HepG2 (cell line): ENCODE data around the gene FERMT2. TPM values are rescaled to one million over a fixed set of nuclear protein-coding genes. Genes with fewer than 3 reads are reported as not detected.
A peak's percentile ranks its signal among the peaks of the same experiment; 100 is the strongest.

Experiments
- CAMTA2 ChIP-seq: sonication (generic); formaldehyde crosslinking; IDR thresholded peaks from 2 replicates; pipeline ENCODE4 v1.4.0; 2020; ENCODE audit warnings: mild to moderate bottlenecking, missing genetic modification reagents, borderline replicate concordance
- CHD2 ChIP-seq: IDR thresholded peaks from 2 replicates; pipeline ENCODE4 v1.6.1; 2011; ENCODE audit warnings: low read depth, low read length, improper control_type of control experiment
- EEA1 ChIP-seq: sonication (generic); formaldehyde crosslinking; IDR thresholded peaks from 2 replicates; pipeline ENCODE4 v1.5.1; 2020; ENCODE audit warnings: mild to moderate bottlenecking, missing genetic modification reagents, borderline replicate concordance
- GATA4 ChIP-seq: sonication (generic); IDR thresholded peaks from 2 replicates; pipeline ENCODE4 v1.6.1; 2016; ENCODE audit warnings: antibody characterized with exemption, low read depth, borderline replicate concordance
- HNF1A ChIP-seq, 2 experiments: sonication (generic) in 1 of 2; formaldehyde crosslinking in 1 of 2; IDR thresholded peaks; 2 replicates each; pipeline versions ENCODE4 v1.4.0 to v1.6.1; 2016 to 2020; ENCODE audit warnings: borderline replicate concordance in 1 of 2, low read depth in 1 of 2, mild to moderate bottlenecking in 1 of 2, missing genetic modification reagents in 1 of 2
- IKZF4 ChIP-seq: sonication (generic); formaldehyde crosslinking; IDR thresholded peaks from 2 replicates; pipeline ENCODE4 v1.5.1; 2020; ENCODE audit warnings: borderline replicate concordance, mild to moderate bottlenecking, low read depth, missing genetic modification reagents; ENCODE audit errors: not compliant biosample characterization
- IRF1 ChIP-seq: sonication (generic); formaldehyde crosslinking; IDR thresholded peaks from 2 replicates; pipeline ENCODE4 v1.4.0; 2020; ENCODE audit warnings: low read depth, mild to moderate bottlenecking, missing genetic modification reagents
- JARID2 ChIP-seq: sonication (generic); formaldehyde crosslinking; IDR thresholded peaks from 2 replicates; pipeline ENCODE4 v1.8.1; 2023; ENCODE audit warnings: missing genetic modification reagents, inconsistent platforms; ENCODE audit not compliant: insufficient replicate concordance
- NFYB ChIP-seq: sonication (generic); formaldehyde crosslinking; IDR thresholded peaks from 2 replicates; pipeline ENCODE4 v1.4.0; 2020; ENCODE audit warnings: missing genetic modification reagents
- SMYD3 ChIP-seq: sonication (generic); formaldehyde crosslinking; IDR thresholded peaks from 2 replicates; pipeline ENCODE4 v1.8.1; 2023; ENCODE audit warnings: mild to moderate bottlenecking, missing genetic modification reagents
- SP5 ChIP-seq: IDR thresholded peaks from 2 replicates; pipeline ENCODE4 v1.6.1; 2016; ENCODE audit warnings: low read depth, borderline replicate concordance
- TBL1XR1 ChIP-seq: fragments of 150-350 bp; IDR thresholded peaks from 2 replicates; pipeline ENCODE4 v1.6.1; 2014; ENCODE audit warnings: borderline replicate concordance, low read length; ENCODE audit not compliant: partially characterized antibody
- U2AF1 ChIP-seq: fragments of 200-400 bp; formaldehyde crosslinking; optimal IDR thresholded peaks from 2 replicates; pipeline ENCODE3; 2017; ENCODE audit warnings: mild to moderate bottlenecking, low read depth, low read length
- ZNF598 ChIP-seq: sonication (generic); formaldehyde crosslinking; IDR thresholded peaks from 2 replicates; pipeline ENCODE4 v1.5.1; 2020; ENCODE audit warnings: mild to moderate bottlenecking, missing genetic modification reagents, borderline replicate concordance
- polyA plus RNA-seq, 8 experiments: library from polyadenylated mRNA; depleted of rRNA in 3 of 8; stranded (reverse) in 7 of 8; unstranded in 1 of 8; fragments of >200 nt; fragmentation: Illumina TruSeq in 4 of 8; extraction: Trizol in 4 of 8; gene quantifications; 2 replicates each; pipeline versions ENCODE4 v1.2.1 to v1.2.3, GENCODE V29; 2011 to 2016; ENCODE audit warnings: low read depth in 4 of 8, missing spikeins in 1 of 8, mixed read lengths in 1 of 8; ENCODE audit not compliant: insufficient read depth in 1 of 8
- total RNA-seq, 5 experiments: library from RNA; depleted of rRNA; stranded (reverse); fragments of >200 nt; fragmentation: Illumina TruSeq; extraction: Trizol; gene quantifications; 2 replicates each; pipeline ENCODE4 v1.2.3, GENCODE V29; 2016; ENCODE audit warnings: low read depth in 1 of 5
- TF ChIP-seq, protein P1 (sequence below): sonication (generic); formaldehyde crosslinking; IDR thresholded peaks from 2 replicates; pipeline ENCODE4 v1.4.0; 2020; ENCODE audit warnings: mild to moderate bottlenecking, low read depth, missing genetic modification reagents
- TF ChIP-seq, protein P2 (sequence below): IDR thresholded peaks from 2 replicates; pipeline ENCODE4 v1.6.1; 2016; ENCODE audit warnings: missing compliant biosample characterization, missing genetic modification reagents, borderline replicate concordance
- TF ChIP-seq, protein P3 (sequence below): sonication (generic); formaldehyde crosslinking; IDR thresholded peaks from 2 replicates; pipeline ENCODE4 v1.5.1; 2020; ENCODE audit warnings: missing genetic modification reagents, mild to moderate bottlenecking, borderline replicate concordance
- TF ChIP-seq, protein P4 (sequence below): sonication (generic); formaldehyde crosslinking; IDR thresholded peaks from 2 replicates; pipeline ENCODE4 v1.8.0; 2022; ENCODE audit warnings: low read depth, missing genetic modification reagents

The FERMT2 gene
- total and polyA plus RNA-seq, 2 of the 13 experiments (the other 11 are each of a cell fraction or from before 2014, with no cell fraction given): 36.2 to 60.4 TPM

- TF ChIP-seq, protein P1, sequence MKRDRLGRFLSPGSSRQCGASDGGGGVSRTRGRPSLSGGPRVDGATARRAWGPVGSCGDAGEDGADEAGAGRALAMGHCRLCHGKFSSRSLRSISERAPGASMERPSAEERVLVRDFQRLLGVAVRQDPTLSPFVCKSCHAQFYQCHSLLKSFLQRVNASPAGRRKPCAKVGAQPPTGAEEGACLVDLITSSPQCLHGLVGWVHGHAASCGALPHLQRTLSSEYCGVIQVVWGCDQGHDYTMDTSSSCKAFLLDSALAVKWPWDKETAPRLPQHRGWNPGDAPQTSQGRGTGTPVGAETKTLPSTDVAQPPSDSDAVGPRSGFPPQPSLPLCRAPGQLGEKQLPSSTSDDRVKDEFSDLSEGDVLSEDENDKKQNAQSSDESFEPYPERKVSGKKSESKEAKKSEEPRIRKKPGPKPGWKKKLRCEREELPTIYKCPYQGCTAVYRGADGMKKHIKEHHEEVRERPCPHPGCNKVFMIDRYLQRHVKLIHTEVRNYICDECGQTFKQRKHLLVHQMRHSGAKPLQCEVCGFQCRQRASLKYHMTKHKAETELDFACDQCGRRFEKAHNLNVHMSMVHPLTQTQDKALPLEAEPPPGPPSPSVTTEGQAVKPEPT: no peak
- TF ChIP-seq JARID2 (CRISPR knock-in tag): no peak
- 0 out of 2 replicates have a peak, but pooled peaks have one; percentile 21 for TF ChIP-seq ZNF598 (CRISPR knock-in tag)
- TF ChIP-seq, protein P2, sequence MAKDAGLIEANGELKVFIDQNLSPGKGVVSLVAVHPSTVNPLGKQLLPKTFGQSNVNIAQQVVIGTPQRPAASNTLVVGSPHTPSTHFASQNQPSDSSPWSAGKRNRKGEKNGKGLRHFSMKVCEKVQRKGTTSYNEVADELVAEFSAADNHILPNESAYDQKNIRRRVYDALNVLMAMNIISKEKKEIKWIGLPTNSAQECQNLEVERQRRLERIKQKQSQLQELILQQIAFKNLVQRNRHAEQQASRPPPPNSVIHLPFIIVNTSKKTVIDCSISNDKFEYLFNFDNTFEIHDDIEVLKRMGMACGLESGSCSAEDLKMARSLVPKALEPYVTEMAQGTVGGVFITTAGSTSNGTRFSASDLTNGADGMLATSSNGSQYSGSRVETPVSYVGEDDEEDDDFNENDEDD (CRISPR knock-in tag): no peak; the same call in 1 of the 2 replicates
- TF ChIP-seq EEA1: no peak
- TF ChIP-seq GATA4: no peak
- no peak for TF ChIP-seq SMYD3 (CRISPR knock-in tag)
- no peak for TF ChIP-seq U2AF1
- no peak for TF ChIP-seq SP5 (CRISPR knock-in tag)
- no peak for TF ChIP-seq CHD2
- TF ChIP-seq NFYB (CRISPR knock-in tag): no peak
- TF ChIP-seq, protein P3, sequence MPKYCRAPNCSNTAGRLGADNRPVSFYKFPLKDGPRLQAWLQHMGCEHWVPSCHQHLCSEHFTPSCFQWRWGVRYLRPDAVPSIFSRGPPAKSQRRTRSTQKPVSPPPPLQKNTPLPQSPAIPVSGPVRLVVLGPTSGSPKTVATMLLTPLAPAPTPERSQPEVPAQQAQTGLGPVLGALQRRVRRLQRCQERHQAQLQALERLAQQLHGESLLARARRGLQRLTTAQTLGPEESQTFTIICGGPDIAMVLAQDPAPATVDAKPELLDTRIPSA: no peak
- no peak for TF ChIP-seq TBL1XR1
- TF ChIP-seq CAMTA2: no peak
- no peak for TF ChIP-seq IKZF4 (CRISPR knock-in tag)
- no peak for TF ChIP-seq HNF1A (IDR thresholded peaks at IDR 0.05; ENCODE audit: low read depth)
- TF ChIP-seq HNF1A (CRISPR knock-in tag; IDR thresholded peaks at IDR 0.05; ENCODE audit: borderline replicate concordance): no peak
- TF ChIP-seq, protein P4, sequence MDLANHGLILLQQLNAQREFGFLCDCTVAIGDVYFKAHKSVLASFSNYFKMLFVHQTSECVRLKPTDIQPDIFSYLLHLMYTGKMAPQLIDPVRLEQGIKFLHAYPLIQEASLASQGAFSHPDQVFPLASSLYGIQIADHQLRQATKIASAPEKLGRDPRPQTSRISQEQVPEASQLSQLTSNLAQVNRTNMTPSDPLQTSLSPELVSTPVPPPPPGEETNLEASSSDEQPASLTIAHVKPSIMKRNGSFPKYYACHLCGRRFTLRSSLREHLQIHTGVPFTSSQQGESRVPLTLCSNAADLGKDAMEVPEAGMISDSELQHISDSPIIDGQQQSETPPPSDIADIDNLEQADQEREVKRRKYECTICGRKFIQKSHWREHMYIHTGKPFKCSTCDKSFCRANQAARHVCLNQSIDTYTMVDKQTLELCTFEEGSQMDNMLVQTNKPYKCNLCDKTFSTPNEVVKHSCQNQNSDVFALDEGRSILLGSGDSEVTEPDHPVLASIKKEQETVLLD (CRISPR knock-in tag): no peak
- TF ChIP-seq IRF1 (CRISPR knock-in tag): 0 out of 2 replicates have a peak, but pooled peaks have one; percentile 41
These were observed 396 bp downstream of the FERMT2 start (continued) for GRCh38 chr14:52950410-52950897.
